K562 (cell line): ENCODE data around the gene SLC43A2. TPM values are rescaled to one million over a fixed set of nuclear protein-coding genes. Genes with fewer than 3 reads are reported as not detected.
A peak's percentile ranks its signal among the peaks of the same experiment; 100 is the strongest.

Experiments
- ATAC-seq: fragments of 200-7000 bp; cut with Tn5 transposase; 3 replicates; pipeline ENCODE4 v1.9.1; 2020; ENCODE audit warnings: moderate library complexity
- BruUV-seq: library from RNA; stranded (reverse); fragments of 400-500 nt; replicated peaks from 2 replicates; lab custom pipeline; 2021; lab: Mats Ljungman, UMichigan
- CTCF ChIA-PET: fragments of 300-600 bp; formaldehyde crosslinking; extraction: SDS; loops from one replicate; lab custom pipeline; 2021; ENCODE audit warnings: low intra/inter-chr PET ratio; lab: Yijun Ruan, JAX
- POLR2A ChIA-PET: fragments of 300-600, 350-650 bp; sonication (Branson Sonifier 250); formaldehyde crosslinking; extraction: SDS; loops from one replicate; lab custom pipeline; 2021; ENCODE audit warnings: antibody characterized with exemption, inconsistent platforms; lab: Yijun Ruan, JAX
- DNase-seq, 4 experiments: peaks; one replicate each; pipeline versions ENCODE4 v3.0.0 to v3.0.0-alpha.2; 2011 to 2018; ENCODE audit warnings: low spot score in 3 of 4, mixed read lengths in 3 of 4; ENCODE audit errors: extremely low read depth in 1 of 4
- FAIRE-seq: peaks from 2 replicates; lab custom pipeline; 2011; peaks lifted over from hg19 to GRCh38; lab: Jason Lieb, UNC
- H2AFZ ChIP-seq: 2 replicates; pipeline ENCODE4 v1.6.0; 2011; ENCODE audit warnings: low read depth, low read length, control low read depth, inconsistent platforms
- H3K27ac ChIP-seq: fragments of 200-600 bp; 3 replicates; pipeline ENCODE4 v1.8.0; 2011; ENCODE audit warnings: low read depth, mild to moderate bottlenecking, control low read depth, inconsistent platforms, low read length, moderate library complexity, mixed read lengths; ENCODE audit errors: extremely low read depth
- H3K27me3 ChIP-seq, 2 experiments: fragments of 300-600 bp in 1 of 2; 2 replicates in 1 of 2; 3 replicates in 1 of 2; pipeline versions ENCODE4 v1.6.0 to v1.8.0; 2011; ENCODE audit warnings: inconsistent platforms in 2 of 2, low read length in 2 of 2, mild to moderate bottlenecking in 1 of 2, mixed read lengths in 1 of 2, moderate library complexity in 1 of 2; ENCODE audit not compliant: control insufficient read depth in 2 of 2, insufficient read depth in 2 of 2
- H3K36me3 ChIP-seq: fragments of 300-600 bp; 3 replicates; pipeline ENCODE4 v1.8.0; 2011; ENCODE audit warnings: mild to moderate bottlenecking, low read length, inconsistent platforms; ENCODE audit not compliant: control insufficient read depth, insufficient read depth
- H3K4me1 ChIP-seq, 2 experiments: fragments of 200-600 bp in 1 of 2; replicated peaks in 1 of 2; 2 replicates in 1 of 2; 3 replicates in 1 of 2; pipeline versions ENCODE4 v1.5.1 to v1.8.0; 2011; ENCODE audit warnings: inconsistent platforms in 2 of 2, low read length in 2 of 2, mild to moderate bottlenecking in 1 of 2, mixed read lengths in 1 of 2, moderate library complexity in 1 of 2; ENCODE audit not compliant: control insufficient read depth in 2 of 2, insufficient read depth in 2 of 2
- H3K4me2 ChIP-seq: 2 replicates; pipeline ENCODE4 v1.6.1; 2011; ENCODE audit warnings: low read length, control low read depth, inconsistent platforms, mixed read lengths; ENCODE audit not compliant: insufficient read depth
- H3K4me3 ChIP-seq: fragments of 200-600 bp; sonication (generic), shearing (Covaris generic); 2 replicates; pipeline ENCODE4 v1.5.1; 2016; ENCODE audit warnings: control low read depth, inconsistent platforms
- H3K79me2 ChIP-seq: fragments of 200-600 bp; 3 replicates; pipeline ENCODE4 v1.8.0; 2011; ENCODE audit warnings: low read length, inconsistent platforms; ENCODE audit not compliant: control insufficient read depth, insufficient read depth
- H3K9ac ChIP-seq, 2 experiments: 2 replicates each; pipeline versions ENCODE4 v1.6.0 to v1.6.1; 2011; ENCODE audit warnings: low read depth in 2 of 2, low read length in 2 of 2, control low read depth in 1 of 2, inconsistent platforms in 1 of 2, mild to moderate bottlenecking in 1 of 2, mixed read lengths in 1 of 2; ENCODE audit not compliant: insufficient read depth in 1 of 2
- H3K9me1 ChIP-seq: one replicate; pipeline ENCODE4 v1.6.0; 2011; ENCODE audit warnings: inconsistent platforms, mild to moderate bottlenecking, low read length, moderate library complexity; ENCODE audit not compliant: control insufficient read depth, insufficient read depth
- H3K9me3 ChIP-seq: replicated peaks from 2 replicates; pipeline ENCODE4 v1.5.1; 2011; ENCODE audit warnings: low read depth, low read length, inconsistent platforms; ENCODE audit not compliant: control insufficient read depth, insufficient read depth
- H4K20me1 ChIP-seq: replicated peaks from 2 replicates; pipeline ENCODE4 v1.6.1; 2011; ENCODE audit warnings: low read length, inconsistent platforms, mixed read lengths; ENCODE audit not compliant: control insufficient read depth, insufficient read depth
- CBFA2T3 ChIP-seq: fragments of 450-650 bp; IDR thresholded peaks from 2 replicates; pipeline ENCODE4 v1.6.1; 2017
- EGR1 ChIP-seq: fragments of 450-650 bp; conservative IDR thresholded peaks from 2 replicates; pipeline ENCODE4 v1.6.1; 2017; ENCODE audit warnings: mild to moderate bottlenecking
- FIP1L1 ChIP-seq: fragments of 200-400 bp; formaldehyde crosslinking; IDR thresholded peaks from 2 replicates; pipeline ENCODE4 v1.6.1; 2018; ENCODE audit warnings: mild to moderate bottlenecking, low read depth, low read length; ENCODE audit not compliant: poor library complexity, severe bottlenecking
- KDM2B ChIP-seq: fragments of 250-450 bp; sonication (Bioruptor Pico); IDR thresholded peaks from 2 replicates; pipeline ENCODE4 v1.8.0; 2021; ENCODE audit warnings: mild to moderate bottlenecking, moderate library complexity
- KDM4B ChIP-seq, 2 experiments: fragments of 450-650 bp in 1 of 2; sonication (generic) in 1 of 2; IDR thresholded peaks; 2 replicates each; pipeline ENCODE4 v1.6.1; 2016 to 2017; ENCODE audit warnings: borderline replicate concordance in 2 of 2, antibody characterized with exemption in 1 of 2, low read depth in 1 of 2, mild to moderate bottlenecking in 1 of 2
- MTA3 ChIP-seq: fragments of 450-650 bp; formaldehyde crosslinking; IDR thresholded peaks from 2 replicates; pipeline ENCODE4 v1.6.1; 2017; ENCODE audit warnings: mild to moderate bottlenecking, borderline replicate concordance
- TAF9B ChIP-seq: fragments of 450-650 bp; IDR thresholded peaks from 2 replicates; pipeline ENCODE4 v1.6.1; 2018; ENCODE audit warnings: mild to moderate bottlenecking; ENCODE audit not compliant: partially characterized antibody
- WGBS: fragments of 100-300 bp; shearing (Covaris generic); methylation state at CpG from one replicate; pipeline ENCODE4 v1.1.6; 2016; ENCODE audit warnings: low coverage, mixed read lengths; ENCODE audit not compliant: insufficient coverage; ENCODE audit errors: missing lambda C conversion rate; 5-methylcytosine and 5-hydroxymethylcytosine counted together
- in situ Hi-C: fragments of 300-500 bp; cut with MboI; formaldehyde crosslinking; loops from 4 replicates; pipeline ENCODE4 v1.15.0; 2018; ENCODE audit warnings: inconsistent platforms, mixed read lengths
- intact Hi-C: fragments of 100-400 bp; cut with micrococcal nuclease; formaldehyde crosslinking; loops from 2 replicates; pipeline ENCODE4 v1.14.2; 2022
- polyA plus RNA-seq, 8 experiments: library from polyadenylated mRNA; depleted of rRNA in 4 of 8; stranded (reverse) in 5 of 8; unstranded in 3 of 8; fragments of >200 nt; fragmentation: Nextera tagmentation in 2 of 8; fragmentation: Illumina TruSeq in 1 of 8; extraction: Ambion mirVana in 2 of 8; extraction: Trizol in 1 of 8; gene quantifications; 2 replicates each; pipeline versions ENCODE4 v1.2.1 to v1.2.3, GENCODE V29; 2011 to 2014; ENCODE audit warnings: inconsistent platforms in 1 of 8, missing spikeins in 1 of 8
- total RNA-seq, 7 experiments: library from RNA; depleted of rRNA in 6 of 7; stranded (reverse); fragments of >200 nt in 6 of 7; fragmentation: Illumina TruSeq in 2 of 7; extraction: Trizol in 2 of 7; gene quantifications; 2 replicates each; pipeline versions ENCODE4 v1.2.1 to v1.2.3, GENCODE V29; 2011 to 2021; ENCODE audit warnings: low replicate concordance in 1 of 7
- TF ChIP-seq, protein P1 (sequence below), 3 experiments: IDR thresholded peaks in 2 of 3; conservative IDR thresholded peaks in 1 of 3; 2 replicates each; pipeline ENCODE4 v1.5.1; 2011 to 2012; ENCODE audit warnings: low read length in 3 of 3, mild to moderate bottlenecking in 3 of 3, control low read depth in 2 of 3, improper control_type of control experiment in 1 of 3, inconsistent platforms in 1 of 3, low read depth in 1 of 3, mixed read lengths in 1 of 3, moderate library complexity in 1 of 3; ENCODE audit not compliant: insufficient read depth in 2 of 3
- TF ChIP-seq, protein P2 (sequence below): fragments of 200-800 bp; sonication (Bioruptor generic); IDR thresholded peaks from 2 replicates; pipeline ENCODE4 v1.6.1; 2017; ENCODE audit warnings: missing genetic modification characterization, missing compliant biosample characterization
- TF ChIP-seq, protein P3 (sequence below): fragments of 450-650 bp; IDR thresholded peaks from 2 replicates; pipeline ENCODE4 v1.6.1; 2017; ENCODE audit warnings: antibody characterized with exemption, mild to moderate bottlenecking

SLC43A2 gene
- total and polyA plus RNA-seq, 9 of the 15 experiments (the other 6 are each of a cell fraction or from before 2014, with no cell fraction given) = 0.03 to 10.2 (median 3.6) TPM

DNA sequence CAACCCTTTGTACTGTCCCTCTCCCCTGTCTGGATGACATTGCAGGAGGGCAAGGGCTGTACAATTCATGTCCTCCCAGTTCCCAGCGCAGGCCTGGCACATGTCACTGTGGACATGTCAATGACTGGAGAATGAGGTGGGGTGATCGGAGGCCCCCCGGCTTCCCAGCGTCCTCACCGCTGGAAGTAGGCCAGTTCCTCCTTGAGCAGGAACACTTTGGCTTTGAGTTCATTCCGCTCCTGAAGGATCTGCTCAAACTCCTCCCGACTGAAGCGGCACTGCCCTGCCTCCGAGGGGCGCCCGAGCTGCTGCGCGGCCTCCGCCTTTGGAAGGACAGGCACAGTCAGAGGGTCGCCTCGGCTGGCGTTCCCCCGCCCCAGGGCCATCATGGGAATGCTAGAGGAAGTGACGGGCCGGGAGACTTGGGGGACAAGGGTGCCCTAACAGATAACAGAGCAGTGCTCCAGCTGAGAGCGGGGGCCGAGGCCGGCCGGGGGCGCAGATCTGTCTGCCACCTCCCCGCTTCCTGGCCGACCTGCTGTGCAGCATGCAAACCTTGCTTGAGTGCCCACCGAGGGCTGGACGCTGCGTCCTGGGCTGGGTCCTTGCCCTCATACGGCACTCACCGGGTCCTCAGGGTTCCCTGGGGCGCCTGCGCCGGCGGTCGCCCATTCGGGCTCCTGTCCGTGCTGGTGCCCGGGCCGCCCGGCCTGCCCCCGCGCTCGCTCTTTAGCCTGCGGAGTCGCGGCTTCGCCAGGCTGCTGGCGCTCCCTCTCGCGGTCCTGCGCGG, 19.7 kb upstream of the SLC43A2 start:
- in situ Hi-C loops = no loop called here
- peaks cover 12% of the 10 kb centered on the region; the same call in 2 of the 3 replicates for H3K79me2 ChIP-seq
- DNase-seq (peak in 3 of 4 experiments; percentile 29 to 40 (median 32)), ATAC-seq (peak; percentile 73), FAIRE-seq (peak; percentile 32)
- H3K9me1 ChIP-seq = no peaks in the 10 kb centered on the region
- H2AFZ ChIP-seq = peak overlapping the region; percentile 74
- ChIA-PET CTCF (interaction anchor here (0.6 to 1.5 kb wide), 2 partner anchors 74 to 256 kb away, joined by 6 to 8 read pairs; no protein-coding TSS in a partner anchor), POLR2A (interaction anchor here (0.8 to 2.9 kb wide), 7 partner anchors 10 to 132 kb away, joined by 3 to 15 read pairs (median 6); partner anchors contain the start of gene INPP5K)
- no TSS peak for BruUV-seq
- peaks cover 21 to 67% of the 10 kb centered on the region in 2 experiments for H3K4me1 ChIP-seq
- peaks cover 53% of the 10 kb centered on the region for H3K36me3 ChIP-seq
- WGBS = 4% methylated on average over 39 of the region's 54 CpGs
- H3K4me3 ChIP-seq = peak overlapping the region; percentile 55
- H3K27me3 ChIP-seq = no peaks in the 10 kb centered on the region
- intact Hi-C loops = no loop called here
- peak overlapping the region; percentile 84 to 97 for H3K9ac ChIP-seq
- peak overlapping the region; percentile 84 for H3K4me2 ChIP-seq
- H4K20me1 ChIP-seq = 0 out of 2 replicates have a peak, but pooled peaks cover 2% of the 10 kb centered on the region
- H3K9me3 ChIP-seq = no peaks in the 10 kb centered on the region
- H3K27ac ChIP-seq = peak overlapping the region; percentile 74
- TF ChIP-seq MTA3 (peak; percentile 37; the same call in 1 of the 2 replicates), KDM4B (IDR thresholded peaks at IDR 0.05; ENCODE audit: borderline replicate concordance in 2 of 2, low read depth in 1 of 2) (peak in 1 of 2 experiments; percentile 11; a peak in 1 of 4 replicates), CBFA2T3 (0 out of 2 replicates have a peak, but pooled peaks have one; percentile 32), EGR1 (peak; percentile 51), FIP1L1 (peak; percentile 53), KDM2B (peak; percentile 81; the same call in 1 of the 2 replicates), TAF9B (no peak)
- TF ChIP-seq, protein P1, sequence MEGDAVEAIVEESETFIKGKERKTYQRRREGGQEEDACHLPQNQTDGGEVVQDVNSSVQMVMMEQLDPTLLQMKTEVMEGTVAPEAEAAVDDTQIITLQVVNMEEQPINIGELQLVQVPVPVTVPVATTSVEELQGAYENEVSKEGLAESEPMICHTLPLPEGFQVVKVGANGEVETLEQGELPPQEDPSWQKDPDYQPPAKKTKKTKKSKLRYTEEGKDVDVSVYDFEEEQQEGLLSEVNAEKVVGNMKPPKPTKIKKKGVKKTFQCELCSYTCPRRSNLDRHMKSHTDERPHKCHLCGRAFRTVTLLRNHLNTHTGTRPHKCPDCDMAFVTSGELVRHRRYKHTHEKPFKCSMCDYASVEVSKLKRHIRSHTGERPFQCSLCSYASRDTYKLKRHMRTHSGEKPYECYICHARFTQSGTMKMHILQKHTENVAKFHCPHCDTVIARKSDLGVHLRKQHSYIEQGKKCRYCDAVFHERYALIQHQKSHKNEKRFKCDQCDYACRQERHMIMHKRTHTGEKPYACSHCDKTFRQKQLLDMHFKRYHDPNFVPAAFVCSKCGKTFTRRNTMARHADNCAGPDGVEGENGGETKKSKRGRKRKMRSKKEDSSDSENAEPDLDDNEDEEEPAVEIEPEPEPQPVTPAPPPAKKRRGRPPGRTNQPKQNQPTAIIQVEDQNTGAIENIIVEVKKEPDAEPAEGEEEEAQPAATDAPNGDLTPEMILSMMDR (IDR thresholded peaks at IDR 0.05 in 2 of 3, conservative IDR thresholded peaks at IDR 0.05 in 1 of 3; ENCODE audit: insufficient read depth in 2 of 3, low read depth in 1 of 3, low read length in 3 of 3) = peak in 1 of 3 experiments; percentile 41; a peak in 2 of 6 replicates
- TF ChIP-seq, protein P2, sequence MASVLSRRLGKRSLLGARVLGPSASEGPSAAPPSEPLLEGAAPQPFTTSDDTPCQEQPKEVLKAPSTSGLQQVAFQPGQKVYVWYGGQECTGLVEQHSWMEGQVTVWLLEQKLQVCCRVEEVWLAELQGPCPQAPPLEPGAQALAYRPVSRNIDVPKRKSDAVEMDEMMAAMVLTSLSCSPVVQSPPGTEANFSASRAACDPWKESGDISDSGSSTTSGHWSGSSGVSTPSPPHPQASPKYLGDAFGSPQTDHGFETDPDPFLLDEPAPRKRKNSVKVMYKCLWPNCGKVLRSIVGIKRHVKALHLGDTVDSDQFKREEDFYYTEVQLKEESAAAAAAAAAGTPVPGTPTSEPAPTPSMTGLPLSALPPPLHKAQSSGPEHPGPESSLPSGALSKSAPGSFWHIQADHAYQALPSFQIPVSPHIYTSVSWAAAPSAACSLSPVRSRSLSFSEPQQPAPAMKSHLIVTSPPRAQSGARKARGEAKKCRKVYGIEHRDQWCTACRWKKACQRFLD = peak; percentile 72; the same call in 1 of the 2 replicates
- TF ChIP-seq, protein P3, sequence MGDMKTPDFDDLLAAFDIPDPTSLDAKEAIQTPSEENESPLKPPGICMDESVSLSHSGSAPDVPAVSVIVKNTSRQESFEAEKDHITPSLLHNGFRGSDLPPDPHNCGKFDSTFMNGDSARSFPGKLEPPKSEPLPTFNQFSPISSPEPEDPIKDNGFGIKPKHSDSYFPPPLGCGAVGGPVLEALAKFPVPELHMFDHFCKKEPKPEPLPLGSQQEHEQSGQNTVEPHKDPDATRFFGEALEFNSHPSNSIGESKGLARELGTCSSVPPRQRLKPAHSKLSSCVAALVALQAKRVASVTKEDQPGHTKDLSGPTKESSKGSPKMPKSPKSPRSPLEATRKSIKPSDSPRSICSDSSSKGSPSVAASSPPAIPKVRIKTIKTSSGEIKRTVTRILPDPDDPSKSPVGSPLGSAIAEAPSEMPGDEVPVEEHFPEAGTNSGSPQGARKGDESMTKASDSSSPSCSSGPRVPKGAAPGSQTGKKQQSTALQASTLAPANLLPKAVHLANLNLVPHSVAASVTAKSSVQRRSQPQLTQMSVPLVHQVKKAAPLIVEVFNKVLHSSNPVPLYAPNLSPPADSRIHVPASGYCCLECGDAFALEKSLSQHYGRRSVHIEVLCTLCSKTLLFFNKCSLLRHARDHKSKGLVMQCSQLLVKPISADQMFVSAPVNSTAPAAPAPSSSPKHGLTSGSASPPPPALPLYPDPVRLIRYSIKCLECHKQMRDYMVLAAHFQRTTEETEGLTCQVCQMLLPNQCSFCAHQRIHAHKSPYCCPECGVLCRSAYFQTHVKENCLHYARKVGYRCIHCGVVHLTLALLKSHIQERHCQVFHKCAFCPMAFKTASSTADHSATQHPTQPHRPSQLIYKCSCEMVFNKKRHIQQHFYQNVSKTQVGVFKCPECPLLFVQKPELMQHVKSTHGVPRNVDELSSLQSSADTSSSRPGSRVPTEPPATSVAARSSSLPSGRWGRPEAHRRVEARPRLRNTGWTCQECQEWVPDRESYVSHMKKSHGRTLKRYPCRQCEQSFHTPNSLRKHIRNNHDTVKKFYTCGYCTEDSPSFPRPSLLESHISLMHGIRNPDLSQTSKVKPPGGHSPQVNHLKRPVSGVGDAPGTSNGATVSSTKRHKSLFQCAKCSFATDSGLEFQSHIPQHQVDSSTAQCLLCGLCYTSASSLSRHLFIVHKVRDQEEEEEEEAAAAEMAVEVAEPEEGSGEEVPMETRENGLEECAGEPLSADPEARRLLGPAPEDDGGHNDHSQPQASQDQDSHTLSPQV = peak; percentile 28; the same call in 1 of the 2 replicates
